HEK293 (cell line): ENCODE results near the gene MAGI2.

Source experiments
- CTCF ChIA-PET: fragments of 350-600 bp; formaldehyde crosslinking; extraction: SDS; loops from one replicate; lab custom pipeline; 2021; ENCODE audit warnings: antibody characterized with exemption; lab: Yijun Ruan, JAX
- POLR2A ChIA-PET: fragments of 300-600 bp; formaldehyde crosslinking; extraction: SDS; loops from one replicate; lab custom pipeline; 2020; ENCODE audit warnings: antibody characterized with exemption, inconsistent platforms; lab: Yijun Ruan, JAX
- H3K27ac ChIP-seq: fragments of 200-500 bp; sonication (Bioruptor generic); 2 replicates; pipeline ENCODE4 v1.5.1; 2014; ENCODE audit warnings: low read depth, low read length, control low read depth, inconsistent platforms; ENCODE audit errors: extremely low read depth
- H3K36me3 ChIP-seq, 2 experiments: fragments of 200-500 bp in 1 of 2; sonication (Bioruptor generic) in 1 of 2; 1 replicate in 1 of 2; 2 replicates in 1 of 2; pipeline ENCODE4 v1.5.1; 2014 to 2017; ENCODE audit warnings: inconsistent platforms in 2 of 2, low read length in 2 of 2; ENCODE audit not compliant: control insufficient read depth in 2 of 2, insufficient read depth in 1 of 2
- H3K4me1 ChIP-seq: fragments of 200-500 bp; sonication (Bioruptor generic); 2 replicates; pipeline ENCODE4 v1.5.1; 2014; ENCODE audit warnings: mild to moderate bottlenecking, low read length, inconsistent platforms; ENCODE audit not compliant: control insufficient read depth, insufficient read depth
- H3K4me3 ChIP-seq: 2 replicates; pipeline ENCODE4 v1.5.1; 2011; ENCODE audit warnings: low read depth, mild to moderate bottlenecking, control low read depth, low read length, moderate library complexity
- H3K9me3 ChIP-seq: fragments of 200-500 bp; sonication (Bioruptor generic); 2 replicates; pipeline ENCODE4 v1.5.1; 2014; ENCODE audit warnings: low read depth, low read length, inconsistent platforms; ENCODE audit not compliant: control insufficient read depth, insufficient read depth
- BCL11A ChIP-seq: fragments of 450-650 bp; formaldehyde crosslinking; IDR thresholded peaks from 2 replicates; pipeline ENCODE4 v1.5.1; 2016; ENCODE audit warnings: low read depth, missing biosample characterization, missing genetic modification characterization
- EGR2 ChIP-seq: fragments of 450-650 bp; formaldehyde crosslinking; IDR thresholded peaks from 2 replicates; pipeline ENCODE4 v1.5.1; 2016; ENCODE audit warnings: low read depth, missing biosample characterization, missing genetic modification characterization
- GFI1B ChIP-seq: fragments of 450-650 bp; formaldehyde crosslinking; IDR thresholded peaks from 2 replicates; pipeline ENCODE4 v1.5.1; 2016; ENCODE audit warnings: missing biosample characterization, missing genetic modification characterization
- ZFP3 ChIP-seq: fragments of 450-650 bp; formaldehyde crosslinking; IDR thresholded peaks from 2 replicates; pipeline ENCODE4 v1.5.1; 2016; ENCODE audit warnings: low read depth, missing biosample characterization, missing genetic modification characterization
- ZNF521 ChIP-seq: fragments of 450-650 bp; formaldehyde crosslinking; IDR thresholded peaks from 2 replicates; pipeline ENCODE4 v1.5.1; 2017; ENCODE audit warnings: missing biosample characterization, mild to moderate bottlenecking, missing genetic modification characterization
- ZNF549 ChIP-seq: fragments of 450-650 bp; IDR thresholded peaks from 2 replicates; pipeline ENCODE4 v1.5.1; 2018; ENCODE audit warnings: missing biosample characterization, missing genetic modification characterization, mild to moderate bottlenecking, inconsistent platforms, moderate library complexity
- ZNF560 ChIP-seq: fragments of 450-650 bp; formaldehyde crosslinking; IDR thresholded peaks from 2 replicates; pipeline ENCODE4 v1.5.1; 2017; ENCODE audit warnings: missing biosample characterization, missing genetic modification characterization, borderline replicate concordance
- ZNF830 ChIP-seq: fragments of 450-650 bp; IDR thresholded peaks from 2 replicates; pipeline ENCODE4 v1.5.0; 2018; ENCODE audit warnings: missing biosample characterization, missing genetic modification characterization, low read depth, mild to moderate bottlenecking, moderate library complexity
- ZSCAN16 ChIP-seq: fragments of 450-650 bp; formaldehyde crosslinking; IDR thresholded peaks from 2 replicates; pipeline ENCODE4 v1.5.1; 2016; ENCODE audit warnings: missing biosample characterization, missing genetic modification characterization
- TF ChIP-seq, protein P1 (sequence below): fragments of 450-650 bp; formaldehyde crosslinking; IDR thresholded peaks from 2 replicates; pipeline ENCODE4 v1.5.1; 2016; ENCODE audit warnings: missing biosample characterization, missing genetic modification characterization, borderline replicate concordance
- TF ChIP-seq, protein P2 (sequence below): fragments of 450-650 bp; formaldehyde crosslinking; IDR thresholded peaks from 2 replicates; pipeline ENCODE4 v1.5.1; 2016; ENCODE audit warnings: missing biosample characterization, missing genetic modification characterization
- TF ChIP-seq, protein P3 (sequence below): fragments of 450-650 bp; formaldehyde crosslinking; IDR thresholded peaks from 2 replicates; pipeline ENCODE4 v1.5.1; 2016; ENCODE audit warnings: missing biosample characterization, missing genetic modification characterization

MAGI2 gene

GRCh38 chr7:78015574-78016260, 1437.8 kb downstream of the MAGI2 start:
- CTCF ChIA-PET = interaction anchor here (0.7 kb wide), 1 partner anchor 17 kb away, joined by 3 read pairs; no protein-coding TSS in a partner anchor

DNA sequence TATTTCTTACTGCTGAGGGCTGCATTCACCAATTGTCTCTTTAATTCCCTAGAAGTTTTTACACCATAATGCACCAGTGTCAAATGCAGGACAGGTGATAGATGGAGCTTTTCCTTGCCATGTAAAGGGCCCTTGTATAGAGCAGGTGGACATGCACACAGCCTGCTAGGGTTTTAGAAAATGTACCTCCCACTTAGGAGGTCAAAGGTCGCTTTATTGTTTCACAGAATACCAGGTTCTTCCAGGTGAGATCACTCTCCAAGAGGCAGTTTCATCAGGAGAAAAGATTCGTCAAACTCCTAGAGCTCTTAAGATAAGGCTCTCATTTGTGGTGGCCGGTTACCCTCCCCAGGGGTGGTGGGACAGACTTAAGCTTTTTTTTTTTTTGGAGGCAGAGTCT, 1439.1 kb downstream of the MAGI2 start:
- ChIA-PET CTCF (no interaction called here), POLR2A (no interaction called here)
- no peaks in the 10 kb centered on the region; the same call in 1 of the 2 replicates for H3K9me3 ChIP-seq
- H3K4me1 ChIP-seq = peaks cover 16% of the 10 kb centered on the region
- H3K27ac ChIP-seq = no peak overlapping the region
- H3K36me3 ChIP-seq = no peaks in the 10 kb centered on the region
- TF ChIP-seq, protein P1, sequence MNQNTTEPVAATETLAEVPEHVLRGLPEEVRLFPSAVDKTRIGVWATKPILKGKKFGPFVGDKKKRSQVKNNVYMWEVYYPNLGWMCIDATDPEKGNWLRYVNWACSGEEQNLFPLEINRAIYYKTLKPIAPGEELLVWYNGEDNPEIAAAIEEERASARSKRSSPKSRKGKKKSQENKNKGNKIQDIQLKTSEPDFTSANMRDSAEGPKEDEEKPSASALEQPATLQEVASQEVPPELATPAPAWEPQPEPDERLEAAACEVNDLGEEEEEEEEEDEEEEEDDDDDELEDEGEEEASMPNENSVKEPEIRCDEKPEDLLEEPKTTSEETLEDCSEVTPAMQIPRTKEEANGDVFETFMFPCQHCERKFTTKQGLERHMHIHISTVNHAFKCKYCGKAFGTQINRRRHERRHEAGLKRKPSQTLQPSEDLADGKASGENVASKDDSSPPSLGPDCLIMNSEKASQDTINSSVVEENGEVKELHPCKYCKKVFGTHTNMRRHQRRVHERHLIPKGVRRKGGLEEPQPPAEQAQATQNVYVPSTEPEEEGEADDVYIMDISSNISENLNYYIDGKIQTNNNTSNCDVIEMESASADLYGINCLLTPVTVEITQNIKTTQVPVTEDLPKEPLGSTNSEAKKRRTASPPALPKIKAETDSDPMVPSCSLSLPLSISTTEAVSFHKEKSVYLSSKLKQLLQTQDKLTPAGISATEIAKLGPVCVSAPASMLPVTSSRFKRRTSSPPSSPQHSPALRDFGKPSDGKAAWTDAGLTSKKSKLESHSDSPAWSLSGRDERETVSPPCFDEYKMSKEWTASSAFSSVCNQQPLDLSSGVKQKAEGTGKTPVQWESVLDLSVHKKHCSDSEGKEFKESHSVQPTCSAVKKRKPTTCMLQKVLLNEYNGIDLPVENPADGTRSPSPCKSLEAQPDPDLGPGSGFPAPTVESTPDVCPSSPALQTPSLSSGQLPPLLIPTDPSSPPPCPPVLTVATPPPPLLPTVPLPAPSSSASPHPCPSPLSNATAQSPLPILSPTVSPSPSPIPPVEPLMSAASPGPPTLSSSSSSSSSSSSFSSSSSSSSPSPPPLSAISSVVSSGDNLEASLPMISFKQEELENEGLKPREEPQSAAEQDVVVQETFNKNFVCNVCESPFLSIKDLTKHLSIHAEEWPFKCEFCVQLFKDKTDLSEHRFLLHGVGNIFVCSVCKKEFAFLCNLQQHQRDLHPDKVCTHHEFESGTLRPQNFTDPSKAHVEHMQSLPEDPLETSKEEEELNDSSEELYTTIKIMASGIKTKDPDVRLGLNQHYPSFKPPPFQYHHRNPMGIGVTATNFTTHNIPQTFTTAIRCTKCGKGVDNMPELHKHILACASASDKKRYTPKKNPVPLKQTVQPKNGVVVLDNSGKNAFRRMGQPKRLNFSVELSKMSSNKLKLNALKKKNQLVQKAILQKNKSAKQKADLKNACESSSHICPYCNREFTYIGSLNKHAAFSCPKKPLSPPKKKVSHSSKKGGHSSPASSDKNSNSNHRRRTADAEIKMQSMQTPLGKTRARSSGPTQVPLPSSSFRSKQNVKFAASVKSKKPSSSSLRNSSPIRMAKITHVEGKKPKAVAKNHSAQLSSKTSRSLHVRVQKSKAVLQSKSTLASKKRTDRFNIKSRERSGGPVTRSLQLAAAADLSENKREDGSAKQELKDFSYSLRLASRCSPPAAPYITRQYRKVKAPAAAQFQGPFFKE (tag by site-specific recombination) = no peak
- no peak for TF ChIP-seq EGR2 (tag by site-specific recombination)
- no peak for TF ChIP-seq ZFP3 (tag by site-specific recombination)
- TF ChIP-seq, protein P2, sequence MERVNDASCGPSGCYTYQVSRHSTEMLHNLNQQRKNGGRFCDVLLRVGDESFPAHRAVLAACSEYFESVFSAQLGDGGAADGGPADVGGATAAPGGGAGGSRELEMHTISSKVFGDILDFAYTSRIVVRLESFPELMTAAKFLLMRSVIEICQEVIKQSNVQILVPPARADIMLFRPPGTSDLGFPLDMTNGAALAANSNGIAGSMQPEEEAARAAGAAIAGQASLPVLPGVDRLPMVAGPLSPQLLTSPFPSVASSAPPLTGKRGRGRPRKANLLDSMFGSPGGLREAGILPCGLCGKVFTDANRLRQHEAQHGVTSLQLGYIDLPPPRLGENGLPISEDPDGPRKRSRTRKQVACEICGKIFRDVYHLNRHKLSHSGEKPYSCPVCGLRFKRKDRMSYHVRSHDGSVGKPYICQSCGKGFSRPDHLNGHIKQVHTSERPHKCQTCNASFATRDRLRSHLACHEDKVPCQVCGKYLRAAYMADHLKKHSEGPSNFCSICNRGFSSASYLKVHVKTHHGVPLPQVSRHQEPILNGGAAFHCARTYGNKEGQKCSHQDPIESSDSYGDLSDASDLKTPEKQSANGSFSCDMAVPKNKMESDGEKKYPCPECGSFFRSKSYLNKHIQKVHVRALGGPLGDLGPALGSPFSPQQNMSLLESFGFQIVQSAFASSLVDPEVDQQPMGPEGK (tag by site-specific recombination) = no peak
- no peak for TF ChIP-seq ZSCAN16
- TF ChIP-seq, protein P3, sequence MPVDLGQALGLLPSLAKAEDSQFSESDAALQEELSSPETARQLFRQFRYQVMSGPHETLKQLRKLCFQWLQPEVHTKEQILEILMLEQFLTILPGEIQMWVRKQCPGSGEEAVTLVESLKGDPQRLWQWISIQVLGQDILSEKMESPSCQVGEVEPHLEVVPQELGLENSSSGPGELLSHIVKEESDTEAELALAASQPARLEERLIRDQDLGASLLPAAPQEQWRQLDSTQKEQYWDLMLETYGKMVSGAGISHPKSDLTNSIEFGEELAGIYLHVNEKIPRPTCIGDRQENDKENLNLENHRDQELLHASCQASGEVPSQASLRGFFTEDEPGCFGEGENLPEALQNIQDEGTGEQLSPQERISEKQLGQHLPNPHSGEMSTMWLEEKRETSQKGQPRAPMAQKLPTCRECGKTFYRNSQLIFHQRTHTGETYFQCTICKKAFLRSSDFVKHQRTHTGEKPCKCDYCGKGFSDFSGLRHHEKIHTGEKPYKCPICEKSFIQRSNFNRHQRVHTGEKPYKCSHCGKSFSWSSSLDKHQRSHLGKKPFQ (tag by site-specific recombination) = no peak
- TF ChIP-seq ZNF521 (tag by site-specific recombination) = no peak
- TF ChIP-seq BCL11A = no peak
- TF ChIP-seq ZNF560 = no peak
- TF ChIP-seq ZNF549 (tag by site-specific recombination) = no peak
- no peak for TF ChIP-seq GFI1B (tag by site-specific recombination)
- H3K4me3 ChIP-seq = no peak overlapping the region

More at GRCh38 chr7:78015574-78016260, 1437.8 kb downstream of the MAGI2 start:
- POLR2A ChIA-PET = no interaction called here
- H3K4me1 ChIP-seq = peaks cover 19% of the 10 kb centered on the region
- TF ChIP-seq ZNF830 (tag by site-specific recombination) = no peak
- TF ChIP-seq, all 188 proteins: peak for 0
- H3K27ac ChIP-seq = no peak overlapping the region
- H3K4me3 ChIP-seq = no peak overlapping the region
- H3K36me3 ChIP-seq = no peaks in the 10 kb centered on the region
- H3K9me3 ChIP-seq = no peaks in the 10 kb centered on the region; the same call in 1 of the 2 replicates
